Measurements from ENCODE around the gene LPCAT3.

The LPCAT3 gene

GRCh38 chr12:6998715-6999451, 19.4 kb downstream of the LPCAT3 start:
- DNase-seq (ENCODE audit: low spot score) = no peak

GRCh38 chr12:6996040-6996441, 22.2 kb downstream of the LPCAT3 start:
- no peak for DNase-seq (ENCODE audit: low spot score)

GRCh38 chr12:6987956-6988553, 30.2 kb downstream of the LPCAT3 start:
- DNase-seq (ENCODE audit: low spot score) = no peak

GRCh38 chr12:6982532-6982931, 35.7 kb downstream of the LPCAT3 start:
- no peak for DNase-seq (ENCODE audit: low spot score)

DNA sequence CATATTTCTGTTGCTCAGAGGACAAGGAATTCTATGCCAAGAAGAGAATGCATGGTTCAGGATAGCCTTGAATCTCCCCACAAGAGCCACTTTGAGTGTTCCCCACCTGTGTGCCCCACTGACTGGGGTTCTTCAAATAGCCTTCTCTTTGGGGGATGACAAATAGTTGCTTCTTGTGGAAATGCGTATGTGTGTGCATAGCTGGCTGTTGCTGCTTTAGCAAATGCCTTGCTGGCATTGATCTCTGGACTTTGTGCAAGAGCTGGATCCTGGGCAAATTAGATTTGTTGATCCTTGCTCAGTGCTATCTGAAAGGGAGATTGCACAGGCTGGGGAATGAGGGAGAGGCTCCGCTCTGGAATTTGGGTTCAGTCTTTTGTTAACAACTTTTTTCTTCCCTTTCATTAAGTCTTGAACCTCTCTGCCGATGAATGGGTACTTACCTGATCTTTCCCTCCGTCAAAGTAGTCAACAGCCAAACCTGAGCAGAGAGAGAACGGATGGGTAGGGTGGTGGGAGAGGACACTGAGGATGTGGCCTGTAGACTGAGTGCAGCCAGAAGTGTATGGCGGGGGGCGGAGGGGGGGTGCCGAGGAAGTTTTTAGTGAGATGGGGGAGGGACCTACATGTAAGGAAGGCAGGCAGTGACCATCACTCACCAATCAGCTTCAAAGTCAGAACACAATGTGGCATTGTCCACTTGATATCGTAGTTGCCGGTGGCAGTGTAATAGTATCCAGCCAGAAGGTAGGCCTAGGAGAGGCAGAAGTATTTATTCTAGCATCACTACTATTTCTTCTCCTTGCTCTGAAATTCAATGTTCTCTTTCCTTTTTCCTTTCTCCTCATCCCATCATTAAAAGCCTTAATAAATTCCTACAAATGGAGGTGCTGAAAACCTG, 36.9 kb downstream of the LPCAT3 start:
- DNase-seq (ENCODE audit: low spot score) = no peak

DNA sequence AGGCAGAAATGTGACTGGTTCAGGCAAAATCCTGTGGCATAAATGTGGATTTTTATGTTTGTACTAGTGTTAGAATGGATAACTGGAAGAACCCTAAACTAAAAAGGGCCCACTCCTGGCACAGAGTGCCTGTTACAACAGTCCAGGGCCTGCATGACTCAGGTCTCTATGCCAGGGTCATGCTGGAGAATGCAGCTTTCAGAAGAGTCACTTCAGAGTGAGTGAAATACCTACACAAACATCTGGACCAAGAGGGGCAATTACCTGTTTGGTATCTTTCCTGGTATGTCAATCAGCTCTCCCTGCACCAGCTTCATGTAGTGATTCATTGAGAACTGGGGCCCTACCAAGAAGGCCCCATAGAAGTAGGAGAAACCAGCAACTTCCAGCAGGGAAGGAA, 37.5 kb downstream of the LPCAT3 start:
- DNase-seq (ENCODE audit: low spot score) = no peak

GRCh38 chr12:6980075-6980474, 38.2 kb downstream of the LPCAT3 start:
- no peak for DNase-seq (ENCODE audit: low spot score)

GRCh38 chr12:6979453-6979852, 38.8 kb downstream of the LPCAT3 start:
- no peak for DNase-seq (ENCODE audit: low spot score)

- no peak for DNase-seq (ENCODE audit: low spot score)
Measured at GRCh38 chr12:6979021-6979420, 39.3 kb downstream of the LPCAT3 start.

GRCh38 chr12:6978611-6979011, 39.7 kb downstream of the LPCAT3 start:
- no peak for DNase-seq (ENCODE audit: low spot score)

DNA sequence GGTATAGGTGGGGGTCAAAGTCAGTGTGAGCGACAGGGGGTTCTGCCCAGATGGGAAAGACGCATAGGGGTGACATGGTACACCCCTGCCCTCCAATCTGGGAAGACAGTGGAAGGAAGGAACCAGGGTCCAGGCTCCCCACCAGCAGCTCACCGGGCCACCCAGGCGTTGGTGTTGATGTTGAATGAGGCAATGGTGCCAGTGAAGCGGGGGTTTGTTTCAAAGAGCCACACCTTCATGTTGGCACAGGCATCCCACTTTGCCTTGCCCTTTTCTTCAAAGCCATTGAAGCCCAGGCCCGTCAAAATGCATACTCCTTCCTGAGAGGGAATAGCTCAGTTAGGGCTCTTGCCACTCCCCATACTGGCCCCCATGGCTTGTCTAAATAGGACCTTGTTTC, 40.1 kb downstream of the LPCAT3 start:
- DNase-seq (ENCODE audit: low spot score) = no peak

DNA sequence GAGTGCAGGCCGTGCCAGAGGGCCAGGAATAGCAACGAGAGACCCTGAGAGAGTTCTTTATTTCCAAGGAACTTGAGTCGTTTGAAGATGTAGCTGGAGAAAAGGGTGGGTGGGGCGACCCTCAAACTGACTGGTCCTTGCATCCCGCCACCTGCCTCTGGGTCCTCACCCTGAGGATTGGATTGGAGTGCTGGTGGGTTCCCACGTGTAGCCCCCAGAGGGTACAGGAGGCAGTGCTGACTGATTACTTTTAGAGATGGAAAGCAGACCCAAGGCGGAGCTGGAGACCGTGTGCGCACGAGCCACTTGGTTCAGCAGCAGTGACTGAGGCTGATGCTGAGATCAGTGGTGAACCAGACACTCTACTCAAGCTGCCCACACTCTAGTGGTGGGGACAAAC, 40.6 kb downstream of the LPCAT3 start:
- no peak for DNase-seq (ENCODE audit: low spot score)

- no peak for DNase-seq (ENCODE audit: low spot score)
Measured at GRCh38 chr12:6975297-6976032, 42.8 kb downstream of the LPCAT3 start.

DNA sequence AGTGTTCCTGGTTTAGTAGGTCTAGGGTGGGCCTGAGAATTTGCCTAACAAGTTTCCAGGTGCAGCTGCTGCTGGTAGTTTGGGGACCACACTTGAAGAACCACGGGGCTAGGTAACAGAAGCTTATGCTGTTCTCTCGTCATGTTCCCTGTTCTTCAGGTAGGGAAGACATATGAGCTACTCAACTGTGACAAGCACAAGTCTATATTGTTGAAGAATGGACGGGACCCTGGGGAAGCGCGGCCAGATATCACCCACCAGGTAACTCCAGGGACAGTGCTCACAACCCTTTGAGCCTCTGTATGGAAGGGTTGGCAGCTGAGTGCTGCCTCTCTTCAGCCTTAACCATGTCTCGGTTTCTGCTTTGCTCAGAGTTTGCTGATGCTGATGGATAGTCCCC, 44.1 kb downstream of the LPCAT3 start:
- DNase-seq (ENCODE audit: low spot score) = no peak

- DNase-seq (ENCODE audit: low spot score) = no peak
Measured at GRCh38 chr12:6970096-6970527, 48.2 kb downstream of the LPCAT3 start.

DNA sequence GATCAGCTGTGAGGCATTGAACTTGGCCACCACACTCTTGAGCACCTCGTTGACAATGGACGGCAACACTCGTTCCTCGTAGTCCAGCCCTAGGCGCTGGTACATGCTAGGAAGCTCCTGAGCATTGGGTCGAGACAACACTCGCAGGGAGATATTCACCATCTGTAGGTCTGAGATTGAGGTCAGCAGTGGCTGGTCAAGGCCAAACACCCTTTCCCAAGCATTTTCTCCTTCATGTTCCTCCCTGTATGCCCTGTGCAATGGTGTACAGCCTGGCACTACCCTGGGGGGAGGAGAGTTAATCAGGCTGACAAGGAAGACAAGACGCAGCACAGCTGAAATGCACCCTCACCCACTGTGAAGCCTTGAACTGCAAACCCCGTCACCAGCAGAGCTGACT, 49.9 kb downstream of the LPCAT3 start:
- DNase-seq (ENCODE audit: low spot score) = no peak

GRCh38 chr12:6967651-6968100, 50.6 kb downstream of the LPCAT3 start:
- no peak for DNase-seq (ENCODE audit: low spot score)

- no peak for DNase-seq (ENCODE audit: low spot score)
Measured at GRCh38 chr12:6966351-6966750, 51.9 kb downstream of the LPCAT3 start.

DNA sequence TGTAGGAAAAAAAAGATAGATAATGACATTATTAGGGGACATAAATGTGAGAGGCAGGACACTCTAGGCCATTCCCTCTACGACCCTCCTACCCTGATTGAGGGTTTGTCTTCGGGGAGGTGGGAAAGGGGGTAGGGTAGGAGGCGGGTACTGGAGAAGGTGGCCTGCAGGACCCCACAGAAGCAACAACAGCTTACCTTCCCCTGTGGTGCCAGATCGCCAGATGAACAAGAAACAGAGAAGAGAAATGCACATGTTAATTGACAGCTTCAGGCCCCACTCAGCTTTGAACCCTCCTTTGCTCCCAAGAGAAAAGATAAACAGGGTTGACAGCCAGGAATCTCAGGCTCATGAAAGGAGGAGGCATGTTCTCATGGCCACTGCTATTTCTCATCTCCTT, 52.6 kb downstream of the LPCAT3 start:
- no peak for DNase-seq (ENCODE audit: low spot score)

DNA sequence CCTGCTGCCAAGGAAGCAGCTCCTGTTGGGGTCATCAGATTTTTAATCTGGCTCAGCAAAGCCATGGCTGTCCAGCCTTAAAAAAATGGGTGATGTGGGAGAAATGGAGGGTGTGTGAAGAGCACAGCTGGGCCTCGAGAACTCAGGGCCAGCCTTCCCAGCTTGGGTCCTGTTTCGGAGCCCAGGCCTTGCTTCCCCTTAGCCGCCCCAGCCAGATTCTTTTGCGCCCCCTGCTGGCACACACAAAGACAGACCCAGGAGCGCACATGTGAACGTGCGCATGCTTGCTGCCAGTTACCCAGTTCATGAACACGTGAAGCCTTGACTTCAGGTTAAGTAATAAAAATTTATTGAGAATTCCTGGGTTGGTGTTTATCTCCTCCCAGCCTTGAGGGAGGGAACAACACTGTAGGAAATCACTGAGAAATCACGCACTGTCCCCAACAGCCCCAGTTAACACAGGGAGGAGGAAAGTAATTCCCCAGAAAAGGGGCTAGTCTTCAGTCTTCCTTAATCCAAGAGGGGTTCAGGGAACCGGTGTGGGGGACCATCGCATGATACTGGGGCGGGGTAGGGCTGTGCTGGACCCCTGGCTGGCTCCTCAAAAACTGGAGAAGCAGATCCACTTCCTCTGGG, 53.1 kb downstream of the LPCAT3 start:
- peak; percentile 93 for DNase-seq (ENCODE audit: low spot score)

GRCh38 chr12:6964605-6965025, 53.7 kb downstream of the LPCAT3 start:
- no peak for DNase-seq (ENCODE audit: low spot score)

All from CD4-positive, alpha-beta T cell treated with Interleukin-2 at 100 ng/mL for 4 hours (primary cell).